ENCODE measurements around the gene CEP152.

Gene CEP152

DNA sequence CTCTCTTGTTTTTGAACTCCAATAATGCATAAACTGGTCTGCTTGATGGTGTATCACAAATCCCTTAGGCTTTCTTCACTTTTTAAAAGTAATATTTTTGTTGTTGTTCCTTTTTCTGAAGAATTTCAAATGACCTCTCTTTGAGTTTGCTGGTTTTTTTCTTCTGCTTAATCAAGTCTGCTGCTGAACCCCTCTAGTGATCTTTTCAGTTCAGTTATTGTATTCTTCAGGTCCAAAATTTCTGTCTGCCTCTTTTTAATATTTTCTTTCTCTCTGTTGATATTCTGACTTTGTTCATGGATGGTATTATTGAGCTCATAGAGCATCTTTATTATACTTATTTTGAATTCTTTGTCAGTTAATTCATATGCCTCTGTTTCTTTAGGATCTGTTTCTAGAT lies 21.8 kb upstream of the CEP152 start:
- Histone ChIP-seq H3K27ac (ENCODE audit: low read length) (no peak overlapping the region), H3K79me2 (ENCODE audit: low read length) (no peaks in the 10 kb centered on the region), H3K36me3 (replicated peaks; ENCODE audit: low read depth, low read length) (no peaks in the 10 kb centered on the region), H3K4me3 (ENCODE audit: low read length) (no peak overlapping the region), H3K4me2 (ENCODE audit: low read length) (no peak overlapping the region), H3K27me3 (ENCODE audit: low read depth, low read length) (no peaks in the 10 kb centered on the region), H2AFZ (ENCODE audit: low read depth, low read length) (no peak overlapping the region), H4K20me1 (ENCODE audit: insufficient read depth, low read length) (no peaks in the 10 kb centered on the region), H3K9me3 (ENCODE audit: insufficient read depth, low read length) (no peaks in the 10 kb centered on the region), H3K9ac (ENCODE audit: low read length) (no peak overlapping the region), H3K4me1 (ENCODE audit: low read length) (no peaks in the 10 kb centered on the region)
- TF ChIP-seq, protein P1, sequence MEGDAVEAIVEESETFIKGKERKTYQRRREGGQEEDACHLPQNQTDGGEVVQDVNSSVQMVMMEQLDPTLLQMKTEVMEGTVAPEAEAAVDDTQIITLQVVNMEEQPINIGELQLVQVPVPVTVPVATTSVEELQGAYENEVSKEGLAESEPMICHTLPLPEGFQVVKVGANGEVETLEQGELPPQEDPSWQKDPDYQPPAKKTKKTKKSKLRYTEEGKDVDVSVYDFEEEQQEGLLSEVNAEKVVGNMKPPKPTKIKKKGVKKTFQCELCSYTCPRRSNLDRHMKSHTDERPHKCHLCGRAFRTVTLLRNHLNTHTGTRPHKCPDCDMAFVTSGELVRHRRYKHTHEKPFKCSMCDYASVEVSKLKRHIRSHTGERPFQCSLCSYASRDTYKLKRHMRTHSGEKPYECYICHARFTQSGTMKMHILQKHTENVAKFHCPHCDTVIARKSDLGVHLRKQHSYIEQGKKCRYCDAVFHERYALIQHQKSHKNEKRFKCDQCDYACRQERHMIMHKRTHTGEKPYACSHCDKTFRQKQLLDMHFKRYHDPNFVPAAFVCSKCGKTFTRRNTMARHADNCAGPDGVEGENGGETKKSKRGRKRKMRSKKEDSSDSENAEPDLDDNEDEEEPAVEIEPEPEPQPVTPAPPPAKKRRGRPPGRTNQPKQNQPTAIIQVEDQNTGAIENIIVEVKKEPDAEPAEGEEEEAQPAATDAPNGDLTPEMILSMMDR (IDR thresholded peaks at IDR 0.05; ENCODE audit: low read depth, low read length): no peak
- TF ChIP-seq EZH2phosphoT487 (IDR thresholded peaks at IDR 0.05; ENCODE audit: low read depth): no peak

DNA sequence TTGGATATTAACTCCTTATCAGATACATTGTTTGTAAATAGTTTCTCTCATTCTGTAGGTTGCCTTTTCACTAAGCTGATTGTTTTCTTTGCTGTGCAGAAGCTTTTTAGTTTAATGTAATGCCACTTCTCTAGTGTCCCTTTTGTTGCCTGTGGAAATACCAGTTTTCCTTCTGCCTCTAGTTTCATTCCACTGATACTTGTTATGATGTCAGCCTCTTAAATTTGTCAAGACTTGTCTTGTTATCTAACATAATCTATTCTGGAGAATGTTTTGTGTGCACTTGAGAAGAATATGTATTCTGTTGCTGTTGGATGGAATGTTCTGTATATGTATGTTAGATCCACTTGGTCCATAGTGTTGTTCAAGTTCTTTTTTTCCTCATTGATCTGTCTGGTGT lies 18.0 kb upstream of the CEP152 start:
- Histone ChIP-seq H3K4me1 (ENCODE audit: low read length) (peaks cover 5% of the 10 kb centered on the region; the same call in 1 of the 2 replicates), H3K9ac (ENCODE audit: low read length) (no peak overlapping the region), H2AFZ (ENCODE audit: low read depth, low read length) (no peak overlapping the region), H3K27me3 (ENCODE audit: low read depth, low read length) (no peaks in the 10 kb centered on the region), H3K79me2 (ENCODE audit: low read length) (no peaks in the 10 kb centered on the region), H3K9me3 (ENCODE audit: insufficient read depth, low read length) (no peaks in the 10 kb centered on the region), H3K36me3 (replicated peaks; ENCODE audit: low read depth, low read length) (no peaks in the 10 kb centered on the region), H3K4me3 (ENCODE audit: low read length) (no peak overlapping the region), H4K20me1 (ENCODE audit: insufficient read depth, low read length) (no peaks in the 10 kb centered on the region), H3K27ac (ENCODE audit: low read length) (no peak overlapping the region), H3K4me2 (ENCODE audit: low read length) (no peak overlapping the region)
- TF ChIP-seq EZH2phosphoT487 (IDR thresholded peaks at IDR 0.05; ENCODE audit: low read depth): no peak
- TF ChIP-seq, protein P1 (IDR thresholded peaks at IDR 0.05; ENCODE audit: low read depth, low read length): no peak

DNA sequence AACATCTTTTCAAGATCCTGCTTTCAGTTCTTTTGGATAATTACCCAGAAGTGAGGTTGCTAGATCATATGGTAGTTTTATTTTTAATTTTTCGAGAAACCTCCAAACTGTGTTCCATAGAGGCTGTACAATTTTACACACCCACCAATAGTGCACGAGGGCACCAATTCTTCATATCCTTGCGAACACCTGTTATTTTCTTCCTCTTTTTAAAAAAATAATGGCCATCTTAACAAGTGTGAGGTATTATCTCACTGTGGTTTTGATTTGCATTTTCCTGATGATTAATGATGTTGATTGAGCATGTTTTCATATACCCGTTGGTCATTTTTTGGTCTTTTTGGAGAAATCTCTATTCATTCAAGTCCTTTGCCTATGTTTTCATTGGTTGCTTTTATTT lies 17.6 kb upstream of the CEP152 start:
- Histone ChIP-seq H3K9ac (ENCODE audit: low read length) (no peak overlapping the region), H3K36me3 (replicated peaks; ENCODE audit: low read depth, low read length) (no peaks in the 10 kb centered on the region), H3K27ac (ENCODE audit: low read length) (no peak overlapping the region), H3K27me3 (ENCODE audit: low read depth, low read length) (no peaks in the 10 kb centered on the region), H2AFZ (ENCODE audit: low read depth, low read length) (no peak overlapping the region), H3K79me2 (ENCODE audit: low read length) (no peaks in the 10 kb centered on the region), H3K4me2 (ENCODE audit: low read length) (no peak overlapping the region), H3K4me1 (ENCODE audit: low read length) (peaks cover 5% of the 10 kb centered on the region; the same call in 1 of the 2 replicates), H3K9me3 (ENCODE audit: insufficient read depth, low read length) (no peaks in the 10 kb centered on the region), H3K4me3 (ENCODE audit: low read length) (no peak overlapping the region), H4K20me1 (ENCODE audit: insufficient read depth, low read length) (no peaks in the 10 kb centered on the region)
- TF ChIP-seq, protein P1 (IDR thresholded peaks at IDR 0.05; ENCODE audit: low read depth, low read length): no peak
- no peak for TF ChIP-seq EZH2phosphoT487 (IDR thresholded peaks at IDR 0.05; ENCODE audit: low read depth)

DNA sequence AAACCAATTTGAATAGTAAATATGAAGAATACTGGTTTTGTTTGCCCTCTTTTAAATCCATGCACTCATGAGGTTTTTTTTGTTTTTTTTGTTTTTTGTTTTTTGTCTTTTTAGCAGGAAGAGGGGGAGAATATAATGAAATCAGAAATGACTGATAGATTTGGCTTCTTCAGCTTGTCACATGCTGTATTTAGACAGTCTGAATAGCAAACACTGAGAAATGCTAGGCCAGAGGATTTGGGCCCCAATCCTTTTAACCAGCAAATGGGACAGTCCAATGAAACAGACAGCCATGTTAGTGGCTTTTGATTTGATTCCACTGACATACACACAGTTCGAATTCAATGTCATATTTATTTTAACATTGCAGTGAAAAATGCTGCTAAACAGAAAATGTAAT lies 14.2 kb upstream of the CEP152 start:
- Histone ChIP-seq H2AFZ (ENCODE audit: low read depth, low read length) (no peak overlapping the region), H3K4me1 (ENCODE audit: low read length) (peaks cover 5% of the 10 kb centered on the region; the same call in 1 of the 2 replicates), H3K4me3 (ENCODE audit: low read length) (no peak overlapping the region), H3K4me2 (ENCODE audit: low read length) (no peak overlapping the region), H3K9ac (ENCODE audit: low read length) (no peak overlapping the region), H3K79me2 (ENCODE audit: low read length) (no peaks in the 10 kb centered on the region), H3K27ac (ENCODE audit: low read length) (no peak overlapping the region), H3K9me3 (ENCODE audit: insufficient read depth, low read length) (no peaks in the 10 kb centered on the region), H4K20me1 (ENCODE audit: insufficient read depth, low read length) (no peaks in the 10 kb centered on the region), H3K27me3 (ENCODE audit: low read depth, low read length) (no peaks in the 10 kb centered on the region), H3K36me3 (replicated peaks; ENCODE audit: low read depth, low read length) (no peaks in the 10 kb centered on the region)
- TF ChIP-seq, protein P1 (IDR thresholded peaks at IDR 0.05; ENCODE audit: low read depth, low read length): no peak
- no peak for TF ChIP-seq EZH2phosphoT487 (IDR thresholded peaks at IDR 0.05; ENCODE audit: low read depth)
